GM18499 (cell line): Measurements from ENCODE around the gene SCYL3.
A peak's percentile ranks its signal among the peaks of the same experiment; 100 is the strongest.

Experiments used
- ATAC-seq: cut with Tn5 transposase; IDR thresholded peaks from one replicate; pipeline ENCODE4 v1.9.1; 2021; ENCODE audit warnings: moderate number of reproducible peaks; ENCODE audit not compliant: insufficient read depth, unreplicated experiment

Gene SCYL3

GRCh38 chr1:169901115-169901514 is 7.4 kb upstream of the SCYL3 start:
- no peak for ATAC-seq

- ATAC-seq: no peak
These were observed 6.9 kb upstream of the SCYL3 start for GRCh38 chr1:169900571-169900970.

- no peak for ATAC-seq
These were observed 6.0 kb upstream of the SCYL3 start for GRCh38 chr1:169899519-169900217.

- no peak for ATAC-seq
These were observed 2.3 kb upstream of the SCYL3 start for GRCh38 chr1:169896013-169896412.

- ATAC-seq: no peak
These were observed 889 bp upstream of the SCYL3 start for GRCh38 chr1:169894424-169895145.

GRCh38 chr1:169892927-169893644 is 610 bp downstream of the SCYL3 start:
- peak; percentile 3 for ATAC-seq

GRCh38 chr1:169892176-169892926 is 1.3 kb downstream of the SCYL3 start:
- no peak for ATAC-seq

GRCh38 chr1:169891539-169891885 is 2.2 kb downstream of the SCYL3 start:
- ATAC-seq: no peak

- no peak for ATAC-seq
These were observed 2.7 kb downstream of the SCYL3 start for GRCh38 chr1:169890761-169891538.

GRCh38 chr1:169889871-169890270 is 3.8 kb downstream of the SCYL3 start:
- no peak for ATAC-seq

GRCh38 chr1:169886931-169887330 is 6.8 kb downstream of the SCYL3 start:
- no peak for ATAC-seq

GRCh38 chr1:169886422-169886821 is 7.3 kb downstream of the SCYL3 start:
- ATAC-seq: no peak

GRCh38 chr1:169885207-169885606 is 8.5 kb downstream of the SCYL3 start:
- no peak for ATAC-seq

GRCh38 chr1:169884634-169885033 is 9.1 kb downstream of the SCYL3 start:
- ATAC-seq: no peak

GRCh38 chr1:169882039-169882511 is 11.6 kb downstream of the SCYL3 start:
- no peak for ATAC-seq

- no peak for ATAC-seq
These were observed 14.5 kb downstream of the SCYL3 start for GRCh38 chr1:169879034-169879840.

- ATAC-seq: no peak
These were observed 15.2 kb downstream of the SCYL3 start for GRCh38 chr1:169878498-169878897.

- no peak for ATAC-seq
These were observed 15.8 kb downstream of the SCYL3 start for GRCh38 chr1:169877800-169878491.
